HG03097 (cell line): ENCODE measurements around the gene PDCD4.
"Not testable (repeated sequence)": the region's sequence is repeated elsewhere in the genome, so short reads cannot be mapped to it uniquely, and the experiment has no call there.

Source experiments
- ATAC-seq: cut with Tn5 transposase; IDR thresholded peaks from one replicate; pipeline ENCODE4 v1.9.1; 2021; ENCODE audit not compliant: unreplicated experiment, low FRiP score

The PDCD4 gene

DNA sequence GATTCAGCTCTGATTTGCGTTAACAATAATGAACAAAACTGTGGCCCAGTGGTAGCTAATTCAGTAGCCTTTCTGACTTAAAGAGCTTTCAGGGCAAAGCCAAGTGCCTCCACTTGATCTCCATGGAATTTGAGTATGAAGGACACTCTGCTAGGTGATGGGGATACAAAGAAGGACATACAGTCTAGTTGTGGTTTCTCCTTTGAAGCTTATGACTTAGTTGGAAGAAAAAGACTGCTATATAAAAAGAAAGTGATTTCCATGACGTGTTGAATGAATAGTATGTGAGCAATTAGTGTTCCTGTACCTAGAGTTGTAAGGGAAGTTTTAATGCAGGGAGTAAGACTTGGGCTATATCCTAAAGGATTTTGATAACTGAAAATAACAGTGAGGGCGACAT, 8.3 kb downstream of the PDCD4 start:
- ATAC-seq, result no peak

DNA sequence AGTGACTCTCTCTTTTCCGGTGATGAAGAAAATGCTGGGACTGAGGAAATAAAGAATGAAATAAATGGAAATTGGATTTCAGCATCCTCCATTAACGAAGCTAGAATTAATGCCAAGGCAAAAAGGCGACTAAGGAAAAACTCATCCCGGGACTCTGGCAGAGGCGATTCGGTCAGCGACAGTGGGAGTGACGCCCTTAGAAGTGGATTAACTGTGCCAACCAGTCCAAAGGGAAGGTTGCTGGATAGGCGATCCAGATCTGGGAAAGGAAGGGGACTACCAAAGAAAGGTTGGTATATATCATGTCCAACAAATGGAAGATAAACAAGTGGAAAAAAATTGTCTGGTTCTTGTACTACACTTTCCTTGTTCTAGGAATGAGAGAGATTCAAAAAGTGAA, 9.5 kb downstream of the PDCD4 start:
- ATAC-seq, result no peak

- no peak for ATAC-seq
These were observed 10.2 kb downstream of the PDCD4 start for GRCh38 chr10:110881905-110882304.

GRCh38 chr10:110883924-110884323, 12.2 kb downstream of the PDCD4 start:
- ATAC-seq, result no peak

DNA sequence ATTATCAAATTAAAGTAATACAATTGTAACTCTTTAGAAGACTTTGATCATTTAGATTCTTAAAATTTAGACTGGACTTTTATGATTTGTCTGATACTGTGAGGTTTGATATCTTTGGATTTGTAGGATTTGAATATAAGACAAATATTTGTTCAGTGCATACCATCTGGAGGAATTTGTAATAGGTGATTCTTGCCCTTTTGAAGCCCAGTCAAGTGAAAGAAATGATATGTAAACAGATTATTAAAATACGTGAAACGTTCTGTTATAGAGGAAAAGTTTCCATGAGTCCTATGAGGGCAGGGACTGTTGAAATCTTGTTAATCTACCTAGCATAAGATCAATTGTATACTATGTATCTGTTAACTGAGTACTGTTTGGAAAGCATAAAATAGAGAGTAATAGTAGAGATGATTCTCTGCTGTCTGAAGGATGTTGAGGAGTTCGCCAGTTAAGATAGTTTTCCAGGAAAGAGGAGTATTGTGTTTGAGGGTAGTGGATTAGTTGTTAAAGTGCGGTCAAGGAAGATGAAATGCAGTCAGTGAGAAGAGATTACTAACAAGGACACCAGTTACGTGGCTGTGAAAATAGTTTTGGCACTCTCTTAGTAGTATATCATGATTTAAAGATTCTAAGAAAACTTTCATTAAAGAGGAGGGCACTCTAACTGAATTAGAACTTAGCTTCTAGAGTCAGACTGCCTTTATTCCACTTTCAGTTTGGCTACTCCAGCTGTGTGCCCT, 14.4 kb downstream of the PDCD4 start:
- ATAC-seq, result no peak

DNA sequence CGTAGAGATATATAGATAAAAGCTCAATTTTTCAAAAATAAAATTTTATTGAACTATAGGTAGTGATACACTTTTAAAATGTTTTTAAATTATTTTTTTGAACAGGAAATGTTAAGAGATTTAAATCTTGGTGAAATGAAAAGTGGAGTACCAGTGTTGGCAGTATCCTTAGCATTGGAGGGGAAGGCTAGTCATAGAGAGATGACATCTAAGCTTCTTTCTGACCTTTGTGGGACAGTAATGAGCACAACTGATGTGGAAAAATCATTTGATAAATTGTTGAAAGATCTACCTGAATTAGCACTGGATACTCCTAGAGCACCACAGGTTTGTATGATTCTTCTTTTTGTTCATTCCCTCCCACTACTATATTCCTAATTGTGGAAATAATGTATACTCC, 15.8 kb downstream of the PDCD4 start:
- no peak for ATAC-seq

GRCh38 chr10:110892602-110893288, 21.0 kb downstream of the PDCD4 start:
- no peak for ATAC-seq

- no peak for ATAC-seq
These were observed 21.9 kb downstream of the PDCD4 start for GRCh38 chr10:110893559-110894179.

DNA sequence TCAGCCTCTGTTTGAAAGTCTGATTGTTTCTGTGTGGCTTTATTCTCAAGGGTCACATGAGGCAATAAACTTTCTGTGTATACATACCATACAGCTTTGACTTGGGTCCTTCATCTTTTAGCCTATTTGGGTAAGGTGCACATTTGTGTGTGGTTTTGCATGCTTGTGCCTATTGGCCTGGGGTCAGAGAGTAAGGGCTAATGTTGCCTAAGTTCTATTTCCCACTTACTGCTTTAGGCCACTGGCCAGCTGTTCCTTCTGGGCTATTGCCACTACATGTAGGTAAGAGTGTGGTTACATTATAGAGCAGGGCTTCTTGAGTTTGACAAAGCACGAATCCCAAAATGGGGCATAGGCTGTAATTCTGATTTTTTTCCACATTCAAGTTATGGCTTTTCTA, 25.5 kb downstream of the PDCD4 start:
- ATAC-seq, result no peak

- ATAC-seq, result no peak
These were observed 26.7 kb downstream of the PDCD4 start for GRCh38 chr10:110898391-110898790.

GRCh38 chr10:110900983-110901382, 29.3 kb downstream of the PDCD4 start:
- ATAC-seq, result no peak

- no peak for ATAC-seq
These were observed 30.5 kb downstream of the PDCD4 start for GRCh38 chr10:110901954-110902819.

DNA sequence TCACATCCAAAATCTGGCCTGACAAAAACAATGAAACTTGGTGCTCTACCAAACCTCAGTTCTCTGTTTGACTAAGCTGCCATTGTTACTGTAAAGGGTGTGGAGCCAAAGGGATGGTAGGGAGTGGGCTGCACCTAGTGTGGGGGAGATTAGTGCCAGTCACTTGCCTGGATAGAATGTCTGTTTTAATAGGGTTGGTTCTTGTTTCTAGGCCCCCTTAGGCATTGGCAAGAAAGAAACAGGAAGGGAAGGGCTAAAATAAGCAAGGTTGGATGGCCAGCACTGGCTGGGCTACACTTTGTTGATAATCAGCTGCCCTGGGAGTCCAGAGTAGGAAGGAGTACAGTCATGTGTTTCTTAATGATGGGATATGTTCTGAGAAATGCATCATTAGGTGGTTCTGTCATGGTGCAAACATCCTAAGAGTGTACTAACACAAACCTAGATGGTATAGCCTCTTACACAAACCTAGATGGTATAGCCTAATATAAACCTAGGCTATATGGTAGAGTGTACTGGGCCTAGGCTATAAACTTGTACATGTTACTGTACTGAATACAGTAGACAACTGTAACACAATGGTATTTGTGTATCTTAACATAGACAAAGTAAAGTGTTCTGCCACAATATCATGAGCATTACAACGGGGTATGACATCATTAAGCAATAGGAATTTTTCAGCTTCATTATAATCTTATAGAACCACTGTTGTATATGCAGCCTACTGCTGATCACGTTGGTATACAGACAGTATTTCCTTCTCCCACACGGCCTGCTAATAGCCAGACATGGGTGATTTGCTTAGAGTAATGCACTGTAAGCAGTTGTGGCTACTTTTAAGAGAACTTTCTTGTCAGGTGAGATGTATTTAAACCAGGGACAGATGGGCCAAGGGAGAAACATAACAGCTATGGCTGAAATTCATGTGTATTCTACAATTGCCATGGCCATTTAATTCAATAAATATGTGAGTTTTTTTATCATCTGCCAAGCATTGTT, 31.9 kb downstream of the PDCD4 start:
- no peak for ATAC-seq

GRCh38 chr10:110910138-110910537, 38.4 kb downstream of the PDCD4 start:
- no peak for ATAC-seq

- ATAC-seq, result no peak
These were observed 40.6 kb downstream of the PDCD4 start for GRCh38 chr10:110912374-110912773.

- no peak for ATAC-seq
These were observed 42.7 kb downstream of the PDCD4 start for GRCh38 chr10:110914431-110914830.

- no peak for ATAC-seq
These were observed 43.3 kb downstream of the PDCD4 start for GRCh38 chr10:110915035-110915434.

- ATAC-seq, result not testable (repeated sequence)
These were observed 43.9 kb downstream of the PDCD4 start for GRCh38 chr10:110915600-110915999.

- no peak for ATAC-seq
These were observed 45.0 kb downstream of the PDCD4 start for GRCh38 chr10:110916554-110917346.
